Dendritic cell treated with granulocyte-macrophage colony-stimulating factor and Interleukin-4, amounts not matched to agents 40 ng/mL and 50 ng/mL, for 4 days (primary cell): Measurements from ENCODE around the gene GPRIN3.

Source experiments
- H3K27ac Mint-ChIP-seq: one replicate; pipeline ENCODE4 v1.8.0; 2022; ENCODE audit warnings: mild to moderate bottlenecking, mixed read lengths
- H3K27me3 Mint-ChIP-seq: one replicate; pipeline ENCODE4 v1.8.0; 2022; ENCODE audit warnings: mild to moderate bottlenecking, mixed read lengths
- H3K36me3 Mint-ChIP-seq: one replicate; pipeline ENCODE4 v1.8.0; 2022; ENCODE audit warnings: low read depth, mixed read lengths
- H3K4me1 Mint-ChIP-seq: one replicate; pipeline ENCODE4 v1.8.0; 2022; ENCODE audit warnings: low read depth, mixed read lengths
- H3K4me3 Mint-ChIP-seq: one replicate; pipeline ENCODE4 v1.8.0; 2022; ENCODE audit warnings: mild to moderate bottlenecking, moderate library complexity, mixed read lengths
- H3K9me3 Mint-ChIP-seq: one replicate; pipeline ENCODE4 v1.8.0; 2022; ENCODE audit warnings: mixed read lengths
- intact Hi-C: fragments of 100-400 bp; cut with micrococcal nuclease; formaldehyde crosslinking; loops from one replicate; pipeline ENCODE4 v1.15.0; 2022

GPRIN3 gene

GRCh38 chr4:89294573-89295269, 12.9 kb downstream of the GPRIN3 start:
- H3K4me1 Mint-ChIP-seq: peaks cover 48% of the 10 kb centered on the region
- H3K27ac Mint-ChIP-seq: peak overlapping the region; percentile 37
- no peaks in the 10 kb centered on the region for H3K27me3 Mint-ChIP-seq
- no peak overlapping the region for H3K4me3 Mint-ChIP-seq
- intact Hi-C loops: loop anchor here (5.0 kb wide), 1 partner anchor 37 kb away; no protein-coding TSS in a partner anchor
- H3K9me3 Mint-ChIP-seq: no peaks in the 10 kb centered on the region
- no peaks in the 10 kb centered on the region for H3K36me3 Mint-ChIP-seq

GRCh38 chr4:89293299-89293698, 14.3 kb downstream of the GPRIN3 start:
- H3K27me3 Mint-ChIP-seq: no peaks in the 10 kb centered on the region
- H3K36me3 Mint-ChIP-seq: no peaks in the 10 kb centered on the region
- intact Hi-C loops: loop anchor here (5.0 kb wide), 1 partner anchor 36 kb away; no protein-coding TSS in a partner anchor
- no peaks in the 10 kb centered on the region for H3K9me3 Mint-ChIP-seq
- H3K4me1 Mint-ChIP-seq: peaks cover 36% of the 10 kb centered on the region
- H3K27ac Mint-ChIP-seq: no peak overlapping the region
- no peak overlapping the region for H3K4me3 Mint-ChIP-seq

- Mint-ChIP-seq H3K27ac (no peak overlapping the region), H3K27me3 (no peaks in the 10 kb centered on the region), H3K4me3 (no peak overlapping the region), H3K36me3 (no peaks in the 10 kb centered on the region), H3K9me3 (no peaks in the 10 kb centered on the region), H3K4me1 (peaks cover 33% of the 10 kb centered on the region)
- intact Hi-C loops: loop anchor here (5.0 kb wide), 1 partner anchor 34 kb away; no protein-coding TSS in a partner anchor
These were observed 16.7 kb downstream of the GPRIN3 start for GRCh38 chr4:89290727-89291516.

DNA sequence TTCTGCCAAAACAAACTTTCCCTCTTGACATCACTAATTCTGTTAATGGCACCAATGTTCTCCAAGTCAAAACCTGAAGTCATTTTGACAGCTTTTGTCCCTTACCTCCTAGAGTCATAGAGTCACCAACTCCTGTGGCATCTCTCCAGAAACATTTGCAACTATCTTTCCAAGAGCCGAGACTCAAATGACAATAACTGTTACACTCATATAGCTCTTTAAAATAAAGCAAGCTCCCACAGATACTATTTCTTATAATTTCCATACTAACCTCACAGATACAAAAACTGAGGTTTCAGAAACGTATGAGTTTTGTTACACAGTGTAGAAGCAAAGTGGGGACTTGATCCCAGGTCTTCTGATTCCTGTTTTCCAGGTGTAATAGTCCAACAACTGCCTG, 18.3 kb downstream of the GPRIN3 start:
- H3K36me3 Mint-ChIP-seq: no peaks in the 10 kb centered on the region
- peaks cover 35% of the 10 kb centered on the region for H3K4me1 Mint-ChIP-seq
- no peaks in the 10 kb centered on the region for H3K9me3 Mint-ChIP-seq
- intact Hi-C loops: no loop called here
- H3K27me3 Mint-ChIP-seq: no peaks in the 10 kb centered on the region
- H3K27ac Mint-ChIP-seq: no peak overlapping the region
- no peak overlapping the region for H3K4me3 Mint-ChIP-seq

- no peak overlapping the region for H3K27ac Mint-ChIP-seq
- no peak overlapping the region for H3K4me3 Mint-ChIP-seq
- H3K4me1 Mint-ChIP-seq: peaks cover 37% of the 10 kb centered on the region
- no peaks in the 10 kb centered on the region for H3K36me3 Mint-ChIP-seq
- intact Hi-C loops: no loop called here
- H3K9me3 Mint-ChIP-seq: no peaks in the 10 kb centered on the region
- H3K27me3 Mint-ChIP-seq: no peaks in the 10 kb centered on the region
These were observed 19.2 kb downstream of the GPRIN3 start for GRCh38 chr4:89288430-89288829.

GRCh38 chr4:89287945-89288344, 19.7 kb downstream of the GPRIN3 start:
- H3K9me3 Mint-ChIP-seq: no peaks in the 10 kb centered on the region
- H3K27me3 Mint-ChIP-seq: no peaks in the 10 kb centered on the region
- H3K36me3 Mint-ChIP-seq: no peaks in the 10 kb centered on the region
- H3K4me1 Mint-ChIP-seq: peaks cover 39% of the 10 kb centered on the region
- no peak overlapping the region for H3K27ac Mint-ChIP-seq
- no peak overlapping the region for H3K4me3 Mint-ChIP-seq
- intact Hi-C loops: no loop called here

GRCh38 chr4:89285745-89286144, 21.9 kb downstream of the GPRIN3 start:
- Mint-ChIP-seq H3K4me3 (peak overlapping the region; percentile 51), H3K27me3 (no peaks in the 10 kb centered on the region), H3K36me3 (no peaks in the 10 kb centered on the region), H3K4me1 (peaks cover 42% of the 10 kb centered on the region), H3K9me3 (no peaks in the 10 kb centered on the region), H3K27ac (peak overlapping the region; percentile 92)
- intact Hi-C loops: no loop called here

DNA sequence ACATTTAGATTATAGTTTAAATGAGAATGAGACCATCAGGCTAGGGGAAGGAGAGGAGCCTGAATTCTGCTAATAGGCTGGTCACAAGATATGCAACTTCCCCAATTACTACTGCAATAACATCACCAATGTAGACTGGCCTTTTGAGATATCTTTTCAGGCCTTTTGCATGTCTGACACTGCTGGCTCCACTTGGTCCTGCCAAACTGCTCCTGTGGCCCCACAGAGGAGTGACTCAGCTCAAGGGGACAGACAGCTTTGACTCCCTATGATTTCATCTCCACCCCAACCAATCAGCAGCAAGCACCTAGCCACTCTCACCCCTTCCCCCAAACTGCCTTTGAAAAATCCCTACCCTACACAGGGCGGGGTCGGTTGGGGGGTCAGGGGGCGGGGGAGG, 22.8 kb downstream of the GPRIN3 start:
- H3K9me3 Mint-ChIP-seq: no peaks in the 10 kb centered on the region
- intact Hi-C loops: no loop called here
- peak overlapping the region; percentile 92 for H3K27ac Mint-ChIP-seq
- H3K4me3 Mint-ChIP-seq: peak overlapping the region; percentile 52
- no peaks in the 10 kb centered on the region for H3K27me3 Mint-ChIP-seq
- H3K4me1 Mint-ChIP-seq: peaks cover 42% of the 10 kb centered on the region
- H3K36me3 Mint-ChIP-seq: no peaks in the 10 kb centered on the region

DNA sequence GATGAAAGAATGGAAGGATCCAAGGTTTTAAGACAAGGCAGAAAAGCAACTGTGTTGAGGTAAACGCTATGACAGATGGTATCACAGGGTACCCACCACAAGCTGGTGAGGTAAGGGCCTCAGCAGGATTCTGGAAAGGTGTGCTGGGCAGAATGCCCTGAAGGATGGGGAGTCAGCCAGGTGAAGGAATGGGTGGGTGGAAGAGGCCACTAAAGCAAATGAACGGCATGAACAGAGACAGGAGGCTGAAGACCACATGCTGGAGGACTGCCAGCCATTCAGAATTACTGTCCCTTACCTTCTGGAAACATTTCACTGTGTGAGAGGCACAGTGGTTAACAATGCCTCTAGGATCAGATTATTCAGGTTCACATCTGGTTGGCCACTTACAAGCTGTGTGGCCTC, 23.6 kb downstream of the GPRIN3 start:
- Mint-ChIP-seq H3K4me1 (peaks cover 42% of the 10 kb centered on the region), H3K4me3 (no peak overlapping the region), H3K36me3 (no peaks in the 10 kb centered on the region), H3K9me3 (no peaks in the 10 kb centered on the region), H3K27me3 (no peaks in the 10 kb centered on the region), H3K27ac (peak overlapping the region; percentile 92)
- intact Hi-C loops: no loop called here

DNA sequence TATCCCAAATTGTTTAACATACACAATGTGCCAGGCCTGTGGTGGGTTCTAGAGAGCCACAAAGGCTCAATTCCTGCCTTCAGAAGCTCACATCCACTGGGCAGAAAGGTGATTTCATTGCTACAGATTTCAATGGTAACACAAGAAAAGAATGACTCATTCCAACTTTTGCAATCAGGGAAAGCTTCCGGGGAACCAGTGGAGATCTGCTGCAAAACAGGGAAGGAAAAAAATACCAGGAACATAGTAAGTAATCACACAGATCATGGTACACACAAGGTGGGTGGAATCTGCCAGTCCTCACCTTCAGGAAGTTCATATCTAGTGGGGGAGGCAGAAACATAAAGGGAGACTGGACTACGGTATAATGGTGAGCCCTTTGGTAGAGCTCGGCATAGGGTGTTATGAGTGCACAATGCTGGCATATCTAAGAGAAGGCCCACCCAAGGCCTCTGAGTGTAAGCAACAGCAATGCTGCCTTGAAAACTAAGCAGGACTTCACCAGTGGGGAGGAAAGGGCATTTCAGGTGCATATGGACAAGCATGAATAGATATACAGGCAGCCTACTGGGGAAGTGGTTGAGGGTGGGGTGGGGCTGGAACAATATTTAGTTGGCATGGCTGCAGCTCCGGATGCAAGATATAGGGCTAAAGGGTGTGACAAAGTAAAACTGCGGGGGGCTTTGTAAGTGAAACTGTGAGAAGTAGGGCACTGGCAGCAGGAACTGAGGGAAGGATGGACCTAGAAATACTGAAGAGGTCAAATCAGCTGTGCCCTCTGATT, 24.2 kb downstream of the GPRIN3 start:
- H3K4me3 Mint-ChIP-seq: no peak overlapping the region
- H3K4me1 Mint-ChIP-seq: peaks cover 42% of the 10 kb centered on the region
- no peaks in the 10 kb centered on the region for H3K36me3 Mint-ChIP-seq
- intact Hi-C loops: no loop called here
- H3K27ac Mint-ChIP-seq: peak overlapping the region; percentile 92
- H3K27me3 Mint-ChIP-seq: no peaks in the 10 kb centered on the region
- no peaks in the 10 kb centered on the region for H3K9me3 Mint-ChIP-seq

GRCh38 chr4:89279385-89279784, 28.2 kb downstream of the GPRIN3 start:
- H3K4me1 Mint-ChIP-seq: peaks cover 27% of the 10 kb centered on the region
- H3K36me3 Mint-ChIP-seq: peaks cover 10% of the 10 kb centered on the region
- no peak overlapping the region for H3K27ac Mint-ChIP-seq
- H3K27me3 Mint-ChIP-seq: no peaks in the 10 kb centered on the region
- H3K9me3 Mint-ChIP-seq: peaks cover 10% of the 10 kb centered on the region
- intact Hi-C loops: no loop called here
- H3K4me3 Mint-ChIP-seq: no peak overlapping the region

DNA sequence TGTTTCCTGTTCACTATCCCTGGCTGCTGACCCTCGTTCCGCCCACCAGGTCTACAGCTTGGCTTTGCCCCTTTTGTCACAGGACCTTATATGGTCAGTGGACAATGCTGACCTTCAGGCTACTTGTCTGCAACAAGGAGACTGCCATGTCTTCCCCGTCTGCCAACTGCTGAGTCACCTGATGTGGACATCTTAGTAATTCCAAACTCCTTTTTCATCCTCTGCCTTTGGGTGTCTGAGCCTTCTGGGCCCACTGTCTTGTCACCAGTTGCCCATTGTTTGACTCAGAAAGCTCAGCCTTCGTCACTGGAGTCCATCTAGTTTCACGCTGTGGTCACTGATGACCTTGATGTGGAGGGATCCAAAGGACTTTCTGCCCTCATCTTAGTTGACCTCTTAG, 30.2 kb downstream of the GPRIN3 start:
- H3K4me3 Mint-ChIP-seq: no peak overlapping the region

GRCh38 chr4:89276296-89276695, 31.3 kb downstream of the GPRIN3 start:
- Mint-ChIP-seq H3K9me3 (peaks cover 10% of the 10 kb centered on the region), H3K4me3 (no peak overlapping the region), H3K4me1 (peaks cover 7% of the 10 kb centered on the region), H3K27me3 (no peaks in the 10 kb centered on the region), H3K36me3 (peaks cover 10% of the 10 kb centered on the region), H3K27ac (no peak overlapping the region)
- intact Hi-C loops: no loop called here

More for the DNA sequence above, 30.2 kb downstream of the GPRIN3 start:
- H3K9me3 Mint-ChIP-seq: peaks cover 10% of the 10 kb centered on the region
- intact Hi-C loops: no loop called here
- H3K4me1 Mint-ChIP-seq: peaks cover 12% of the 10 kb centered on the region
- peaks cover 10% of the 10 kb centered on the region for H3K36me3 Mint-ChIP-seq
- no peak overlapping the region for H3K27ac Mint-ChIP-seq
- no peaks in the 10 kb centered on the region for H3K27me3 Mint-ChIP-seq

GRCh38 chr4:89275587-89275986, 32.0 kb downstream of the GPRIN3 start:
- H3K27ac Mint-ChIP-seq: no peak overlapping the region
- peaks cover 10% of the 10 kb centered on the region for H3K36me3 Mint-ChIP-seq

More at GRCh38 chr4:89275587-89275986, 32.0 kb downstream of the GPRIN3 start:
- Mint-ChIP-seq H3K4me3 (no peak overlapping the region), H3K9me3 (peaks cover 10% of the 10 kb centered on the region), H3K4me1 (peaks cover 11% of the 10 kb centered on the region), H3K27me3 (no peaks in the 10 kb centered on the region)
- intact Hi-C loops: no loop called here
